Activated naive CD4-positive, alpha-beta T cell treated with anti-CD3 and anti-CD28 coated beads, Interleukin-2, amount 50 U/mL, for 16 hours (primary cell): ENCODE measurements around the gene VENTX.

Experiments used
- DNase-seq: peaks from one replicate; pipeline ENCODE4 v3.0.0-alpha.2; 2020

VENTX gene

GRCh38 chr10:133237588-133238465 lies at the start of gene VENTX:
Gene VENTX (plus strand): TSS chr10:133237855. CDS start chr10:133237915, 60 bp downstream.
- DNase-seq, result no peak

GRCh38 chr10:133187906-133188681 lies 49.6 kb upstream of the VENTX start:
- DNase-seq, result no peak

DNA sequence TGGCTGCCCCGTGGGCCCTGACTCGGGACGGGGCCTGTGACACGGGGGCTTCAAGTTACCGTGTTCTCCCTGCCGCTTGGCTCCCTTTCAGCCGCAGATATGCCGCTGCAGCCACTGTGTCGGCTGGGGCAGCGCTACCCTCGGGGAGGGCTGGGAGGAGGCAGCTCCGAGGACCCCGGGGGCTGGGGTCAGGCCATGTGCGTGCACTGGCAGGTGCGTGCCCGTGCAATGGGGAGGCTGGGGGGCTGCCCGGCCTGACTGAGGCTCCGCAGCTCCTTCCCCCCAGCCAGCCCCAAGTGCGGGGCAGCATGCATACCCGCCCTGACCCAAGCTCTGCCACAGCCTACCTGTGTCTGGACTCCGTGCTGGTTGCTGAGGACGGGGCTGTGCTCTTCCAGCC lies 48.4 kb upstream of the VENTX start:
- no peak for DNase-seq

- DNase-seq, result no peak
These were observed 47.9 kb upstream of the VENTX start for GRCh38 chr10:133189726-133190125.

DNA sequence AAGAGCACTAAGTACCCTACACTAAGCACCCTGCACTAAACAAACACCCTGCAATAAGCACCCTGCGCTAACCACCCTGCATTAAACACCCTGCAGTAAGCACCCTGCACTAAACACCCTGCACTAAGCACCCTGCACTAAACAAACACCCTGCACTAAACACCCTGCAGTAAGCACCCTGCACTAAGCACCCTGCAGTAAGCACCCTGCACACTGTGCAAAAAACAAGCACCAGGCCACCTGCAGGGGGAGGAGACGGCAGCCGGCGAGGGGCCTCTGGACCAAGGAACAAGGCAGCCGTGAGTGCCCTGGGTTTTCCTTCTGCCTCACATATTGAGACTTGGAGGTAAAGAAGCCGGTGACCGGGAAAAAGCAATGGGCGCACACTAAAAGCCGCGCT lies 47.4 kb upstream of the VENTX start:
- DNase-seq, result no peak

DNA sequence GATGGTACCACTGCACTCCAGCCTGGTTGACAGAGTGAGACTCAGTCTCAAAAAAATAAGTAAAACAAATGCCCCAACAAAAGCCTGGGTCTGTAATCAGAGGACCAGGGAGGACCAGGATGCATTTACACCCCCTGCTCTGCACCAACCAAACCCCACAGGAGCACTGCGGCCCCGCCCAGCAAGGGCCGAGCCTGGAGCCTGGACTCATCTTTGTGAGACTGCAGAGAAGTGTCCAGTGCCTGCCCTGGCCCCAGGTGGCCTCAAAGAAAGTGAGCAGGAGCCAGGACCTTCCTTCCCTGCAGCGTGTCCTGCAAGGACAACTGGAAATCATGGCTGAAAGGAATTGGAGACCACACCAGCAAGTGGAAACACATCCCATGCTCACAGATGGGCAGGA lies 46.0 kb upstream of the VENTX start:
- no peak for DNase-seq

- no peak for DNase-seq
These were observed 43.5 kb upstream of the VENTX start for GRCh38 chr10:133194151-133194550.

DNA sequence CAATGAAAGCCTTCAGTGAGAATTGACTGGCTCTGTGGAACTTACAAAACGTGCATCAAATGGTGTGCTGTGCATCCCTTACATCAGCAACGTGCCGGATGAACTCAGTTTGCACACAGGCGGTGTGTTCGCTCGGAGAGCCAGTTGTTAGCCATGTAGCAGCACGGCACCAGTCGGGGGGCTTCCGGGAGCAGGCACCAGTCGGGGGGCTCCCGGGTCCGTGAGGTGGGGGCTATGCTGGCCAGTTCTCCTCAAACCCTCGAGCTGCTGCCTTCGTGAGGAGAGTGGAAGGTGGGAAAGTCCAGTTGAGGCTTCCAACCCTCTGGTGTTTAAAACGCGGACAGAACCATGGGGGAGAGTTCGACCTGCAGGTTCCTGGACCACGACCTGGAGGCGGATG lies 42.6 kb upstream of the VENTX start:
- no peak for DNase-seq

GRCh38 chr10:133195611-133196010 lies 42.0 kb upstream of the VENTX start:
- no peak for DNase-seq

DNA sequence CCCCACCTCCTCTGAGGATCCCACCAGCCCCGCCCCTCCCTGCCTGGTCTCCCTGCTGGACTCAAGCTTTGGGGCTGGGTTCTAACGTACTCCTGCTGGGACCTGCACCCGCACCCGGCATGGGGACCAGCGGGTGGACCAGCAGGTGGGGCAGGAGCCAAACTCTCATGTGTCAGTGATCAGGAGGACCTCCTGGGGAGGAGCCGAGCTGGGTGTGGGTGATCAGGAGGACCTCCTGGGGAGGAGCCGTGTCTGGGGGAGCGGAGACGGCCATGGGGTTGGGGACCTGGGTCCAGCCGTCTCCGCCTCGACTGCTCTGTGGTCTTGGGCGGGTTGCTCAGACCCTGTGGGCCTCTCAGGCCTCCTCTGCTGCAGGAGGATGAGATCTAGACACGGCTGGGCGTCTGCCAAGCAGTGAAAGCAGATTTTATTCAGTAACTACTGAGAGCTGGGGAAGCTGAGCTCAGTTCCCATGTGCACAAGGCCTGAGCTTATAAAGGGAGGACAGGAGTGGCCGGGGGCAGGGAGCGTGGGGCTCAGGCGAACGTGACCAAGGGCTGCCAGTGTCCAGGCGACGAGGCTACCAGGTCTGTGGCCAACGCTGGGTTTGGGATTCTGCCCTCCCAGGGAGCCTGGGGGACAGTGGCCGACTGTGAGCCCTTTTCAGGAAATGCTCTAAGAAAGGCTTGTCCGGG lies 41.3 kb upstream of the VENTX start:
- DNase-seq, result no peak

- DNase-seq, result no peak
These were observed 40.5 kb upstream of the VENTX start for GRCh38 chr10:133196936-133197758.

GRCh38 chr10:133197786-133198185 lies 39.9 kb upstream of the VENTX start:
- DNase-seq, result no peak

DNA sequence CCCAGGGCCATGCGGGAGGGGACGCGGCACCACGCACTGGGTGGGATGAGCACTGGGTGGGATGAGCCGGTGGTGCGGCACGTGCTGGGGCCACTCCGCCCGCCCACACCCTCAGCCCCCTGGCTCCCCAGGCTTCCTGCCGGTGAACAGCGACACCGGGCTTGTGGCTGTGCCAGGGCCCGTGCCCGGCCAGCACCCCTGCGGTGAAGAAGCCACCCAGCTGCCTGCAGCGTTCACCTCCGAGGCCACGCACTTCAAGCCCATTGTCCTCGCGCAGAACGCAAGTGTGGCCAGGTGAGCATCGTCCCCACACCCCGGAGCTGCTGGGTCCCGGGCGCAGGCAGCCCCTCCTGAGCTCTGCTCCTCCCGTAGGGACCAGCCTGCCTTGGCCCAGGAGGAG lies 39.4 kb upstream of the VENTX start:
- no peak for DNase-seq

DNA sequence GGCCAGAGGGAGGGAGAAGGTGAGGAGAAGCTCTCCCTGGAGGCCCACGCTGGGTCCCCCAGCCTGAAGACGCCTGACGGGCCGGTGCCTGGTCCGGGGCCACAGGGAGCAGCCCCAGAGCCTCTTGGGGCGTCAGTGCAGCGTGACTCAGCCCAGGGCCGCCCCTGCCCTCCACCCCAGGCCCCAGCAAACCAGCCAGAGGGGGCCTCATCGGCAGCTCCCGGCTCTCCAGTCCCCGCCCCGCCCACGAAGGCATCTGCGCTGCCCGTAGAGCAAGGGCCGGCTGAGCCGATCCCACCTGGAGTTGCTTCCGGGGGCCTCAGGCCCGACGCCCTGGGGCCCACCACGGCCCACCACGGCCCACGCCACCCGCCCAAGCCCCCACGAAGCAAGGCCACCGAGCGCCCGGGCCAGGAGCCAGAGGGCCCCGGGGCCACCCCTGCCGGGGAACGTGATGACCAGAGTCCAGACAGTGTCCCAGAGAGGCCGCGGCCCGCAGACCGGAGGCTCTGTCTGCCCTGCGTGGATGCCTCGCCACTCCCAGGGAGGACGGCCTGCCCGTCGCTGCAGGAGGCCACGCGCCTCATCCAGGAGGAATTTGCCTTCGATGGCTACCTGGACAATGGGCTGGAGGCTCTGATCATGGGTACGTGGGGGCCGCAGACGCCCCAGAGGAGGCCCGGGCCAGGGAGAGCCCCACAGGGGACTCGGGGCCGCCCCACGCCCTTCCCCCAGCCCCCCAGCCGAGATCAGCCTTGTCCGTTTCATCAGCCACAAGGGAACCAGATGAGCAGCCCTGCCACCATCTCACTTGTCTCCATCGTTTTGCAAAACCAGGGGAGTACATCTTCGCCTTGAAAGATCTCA lies 38.8 kb upstream of the VENTX start:
- DNase-seq, result no peak

- DNase-seq, result no peak
These were observed 38.2 kb upstream of the VENTX start for GRCh38 chr10:133199488-133199885.

GRCh38 chr10:133199992-133200611 lies 37.6 kb upstream of the VENTX start:
- DNase-seq, result no peak

DNA sequence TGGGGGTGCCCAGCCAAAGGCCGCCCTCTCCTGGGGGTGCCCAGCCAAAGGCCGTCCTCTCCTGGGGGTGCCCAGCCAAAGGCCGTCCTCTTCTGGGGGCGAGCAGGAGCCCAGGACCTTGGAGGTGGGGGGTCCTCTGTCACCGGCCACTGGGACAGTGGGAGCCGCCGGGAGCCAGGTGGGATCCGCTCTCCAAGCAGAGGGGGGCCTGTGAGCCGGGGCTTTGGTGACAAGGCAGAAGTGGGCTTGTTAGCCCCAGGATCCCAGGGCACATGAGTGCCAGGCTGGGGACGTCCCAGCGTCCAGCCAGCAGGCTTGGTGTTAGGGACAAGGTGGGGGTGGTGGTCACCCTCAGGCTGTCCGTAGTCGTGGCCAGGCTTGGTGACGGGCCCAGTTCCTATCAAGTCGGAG lies 37.0 kb upstream of the VENTX start:
- DNase-seq, result no peak

GRCh38 chr10:133201151-133201947 lies 36.3 kb upstream of the VENTX start:
- DNase-seq, result no peak

DNA sequence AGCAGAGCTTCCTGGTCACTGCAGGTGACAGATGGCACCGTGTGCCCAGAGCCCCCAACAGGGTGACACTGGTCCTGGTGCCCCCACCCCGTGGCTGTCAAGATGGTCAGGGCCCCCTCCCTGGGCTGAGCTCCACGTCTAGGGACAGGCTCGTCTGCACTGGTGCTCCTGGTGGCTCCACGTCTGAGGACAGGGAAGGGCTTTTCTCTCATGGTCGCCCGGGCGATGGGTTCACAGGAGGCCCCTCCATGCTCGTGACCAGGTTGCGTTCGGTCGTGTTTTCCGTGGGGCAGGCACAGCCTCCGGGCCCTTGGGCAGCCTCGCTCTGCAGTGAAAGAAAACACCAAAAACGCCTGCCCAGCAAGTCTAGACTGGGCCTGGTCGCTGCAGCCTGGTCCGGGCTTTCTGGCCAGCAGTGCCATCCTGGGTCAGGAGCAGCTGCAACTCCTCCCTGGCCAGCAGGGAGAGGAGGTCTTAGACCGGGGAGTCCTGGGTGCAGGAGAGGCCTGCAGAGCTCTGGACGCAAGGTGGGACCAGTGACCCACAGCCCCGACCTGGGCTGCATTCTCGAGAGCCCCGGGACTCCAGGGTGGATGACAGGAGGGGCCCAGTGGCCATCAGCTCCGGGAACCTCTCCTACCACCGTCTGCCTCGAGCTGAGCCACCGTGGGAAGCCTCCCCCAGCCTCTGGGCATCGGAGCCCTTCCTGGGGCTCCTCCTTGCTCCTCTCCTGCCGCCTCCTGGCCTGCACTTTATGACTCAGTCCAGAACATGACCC lies 35.5 kb upstream of the VENTX start:
- DNase-seq, result no peak
